ENCODE measurements around the gene FCHSD1. TPM values are rescaled to one million over a fixed set of nuclear protein-coding genes. Genes with fewer than 3 reads are reported as not detected.

FCHSD1 gene
- total and polyA plus RNA-seq, 2 of the 4 experiments (the other 2 are of a cell fraction): 33.2 to 62.1 TPM

DNA sequence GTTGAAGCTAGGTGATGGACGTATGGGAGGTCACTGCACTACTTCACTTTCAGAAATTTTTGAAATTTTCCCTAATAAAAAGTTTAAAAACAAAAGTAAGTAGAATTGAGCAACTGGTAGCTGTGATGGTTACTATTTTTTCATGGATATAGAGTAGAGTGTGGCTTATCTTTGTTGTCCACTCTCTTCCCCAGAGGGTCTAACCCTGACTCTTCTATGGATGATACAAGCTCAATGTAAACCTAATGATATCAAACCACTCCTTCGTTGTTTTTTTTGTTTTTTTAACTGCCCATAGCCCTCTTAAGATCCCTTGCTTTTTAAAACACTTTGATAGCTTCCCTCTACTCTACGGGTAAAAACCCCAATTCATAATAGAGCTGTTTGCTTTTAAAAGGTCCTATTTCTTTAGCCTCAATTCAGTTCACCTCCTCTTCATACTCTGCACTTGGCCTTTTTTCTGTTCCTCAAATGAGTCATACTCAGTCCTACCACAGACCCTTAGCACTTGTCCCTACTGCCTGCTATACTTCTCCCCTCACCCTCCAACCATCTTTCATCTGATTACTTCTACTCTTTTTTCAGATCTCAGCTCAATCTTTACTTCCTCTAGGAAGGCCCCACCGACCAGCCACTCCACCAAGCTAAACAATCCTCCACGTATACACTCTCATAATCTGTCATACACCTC is 17.2 kb downstream of the FCHSD1 start:
- Histone ChIP-seq H3K79me1 (ENCODE audit: low read depth in 1 of 2, low read length in 2 of 2) (peaks cover 41 to 60% of the 10 kb centered on the region in 2 experiments), H3K27me3 (ENCODE audit: control insufficient read depth, insufficient read depth, low read length) (no peaks in the 10 kb centered on the region), H2BK15ac (ENCODE audit: low read depth, low read length) (no peak overlapping the region), H3K23ac (ENCODE audit: low read depth, low read length) (no peak overlapping the region), H3K4me3 (ENCODE audit: insufficient read depth, low read depth, low read length) (no peak overlapping the region), H2BK5ac (ENCODE audit: low read depth, low read length, poor library complexity, severe bottlenecking) (no peak overlapping the region), H4K5ac (ENCODE audit: low read depth, low read length) (no peak overlapping the region), H3K9ac (ENCODE audit: low read depth, low read length) (no peak overlapping the region), H4K91ac (ENCODE audit: insufficient read depth, low read depth, low read length) (no peak overlapping the region), H3K14ac (replicated peaks; ENCODE audit: low read depth, low read length) (no peak overlapping the region), H4K20me1 (ENCODE audit: insufficient read depth, low read length) (peaks cover 29% of the 10 kb centered on the region), H3K56ac (ENCODE audit: extremely low read depth, insufficient read depth, low read length) (no peak overlapping the region), H3K36me3 (ENCODE audit: control insufficient read depth, insufficient read depth, low read length) (peaks cover 20% of the 10 kb centered on the region), H2BK20ac (ENCODE audit: low read depth, low read length) (no peak overlapping the region), H2BK120ac (ENCODE audit: low read depth, low read length) (no peak overlapping the region), H3K4ac (ENCODE audit: low read depth, low read length) (no peak overlapping the region), H3K4me1 (ENCODE audit: control insufficient read depth, insufficient read depth, low read length) (peaks cover 12% of the 10 kb centered on the region), H3K4me2 (ENCODE audit: low read depth, low read length) (no peak overlapping the region), H4K8ac (ENCODE audit: low read depth in 2 of 2, low read length in 2 of 2) (no peak overlapping the region), H2AK9ac (replicated peaks; ENCODE audit: low read depth, low read length, poor library complexity) (no peak overlapping the region), H3K27ac (ENCODE audit: insufficient read depth, low read length) (no peak overlapping the region), H3K9me1 (ENCODE audit: insufficient read depth, low read length) (peaks cover 40% of the 10 kb centered on the region), H3K9me3 (ENCODE audit: control insufficient read depth, insufficient read depth, low read length) (no peaks in the 10 kb centered on the region), H3K18ac (ENCODE audit: low read depth, low read length) (no peak overlapping the region), H2AK5ac (ENCODE audit: low read depth, low read length) (no peak overlapping the region), H2AFZ (replicated peaks; ENCODE audit: low read length, poor library complexity) (no peak overlapping the region)
- ChIA-PET CTCF (interaction anchor here (1.4 to 1.8 kb wide), 2 partner anchors 14 to 42 kb away, joined by 4 to 7 read pairs; partner anchors contain the start of gene DIAPH1), POLR2A (ENCODE audit: unreplicated experiment) (no interaction called here)
- dilution Hi-C loops (cut with HindIII; ENCODE audit: low sequenced_read_pairs, unreplicated experiment) (no loop called here), in situ Hi-C loops (cut with MboI; ENCODE audit: low sequenced_read_pairs) (no loop called here), intact Hi-C loops (cut with micrococcal nuclease) (no loop called here)
- DNase-seq (no peak), ATAC-seq (ENCODE audit: low read depth) (no peak)
- TF ChIP-seq SMC3 (IDR thresholded peaks at IDR 0.05; ENCODE audit: low read depth, low read length): no peak
- TF ChIP-seq FOS (IDR thresholded peaks at IDR 0.05; ENCODE audit: low read depth, low read length): no peak
- no peak for TF ChIP-seq MAZ (IDR thresholded peaks at IDR 0.05; ENCODE audit: borderline replicate concordance, low read depth, low read length)
- TF ChIP-seq, protein P1, sequence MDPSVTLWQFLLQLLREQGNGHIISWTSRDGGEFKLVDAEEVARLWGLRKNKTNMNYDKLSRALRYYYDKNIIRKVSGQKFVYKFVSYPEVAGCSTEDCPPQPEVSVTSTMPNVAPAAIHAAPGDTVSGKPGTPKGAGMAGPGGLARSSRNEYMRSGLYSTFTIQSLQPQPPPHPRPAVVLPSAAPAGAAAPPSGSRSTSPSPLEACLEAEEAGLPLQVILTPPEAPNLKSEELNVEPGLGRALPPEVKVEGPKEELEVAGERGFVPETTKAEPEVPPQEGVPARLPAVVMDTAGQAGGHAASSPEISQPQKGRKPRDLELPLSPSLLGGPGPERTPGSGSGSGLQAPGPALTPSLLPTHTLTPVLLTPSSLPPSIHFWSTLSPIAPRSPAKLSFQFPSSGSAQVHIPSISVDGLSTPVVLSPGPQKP (IDR thresholded peaks at IDR 0.05; ENCODE audit: borderline replicate concordance, low read depth, low read length): no peak
- TF ChIP-seq MAFK (IDR thresholded peaks at IDR 0.05; ENCODE audit: low read depth, low read length): no peak
- WGBS, 2 experiments (ENCODE audit: extremely low coverage in 2 of 2, insufficient read length in 1 of 2): 90 to 100% methylated on average over 1 of the region's 5 CpGs
- BruUV-seq (replicated peaks): no TSS peak

All from IMR-90 (cell line).